Hematopoietic multipotent progenitor cell treated with erythropoietin and hydrocortisone succinate and interleukin-3 and kit ligand, for 6 days (in vitro differentiated cells): Measurements from ENCODE around the gene SPAM1.
"Not testable (repeated sequence)": the region's sequence is repeated elsewhere in the genome, so short reads cannot be mapped to it uniquely, and the experiment has no call there.

Experiments used
- DNase-seq: peaks from one replicate; pipeline ENCODE4 v3.0.0-alpha.2; 2015

Gene SPAM1, protein sequence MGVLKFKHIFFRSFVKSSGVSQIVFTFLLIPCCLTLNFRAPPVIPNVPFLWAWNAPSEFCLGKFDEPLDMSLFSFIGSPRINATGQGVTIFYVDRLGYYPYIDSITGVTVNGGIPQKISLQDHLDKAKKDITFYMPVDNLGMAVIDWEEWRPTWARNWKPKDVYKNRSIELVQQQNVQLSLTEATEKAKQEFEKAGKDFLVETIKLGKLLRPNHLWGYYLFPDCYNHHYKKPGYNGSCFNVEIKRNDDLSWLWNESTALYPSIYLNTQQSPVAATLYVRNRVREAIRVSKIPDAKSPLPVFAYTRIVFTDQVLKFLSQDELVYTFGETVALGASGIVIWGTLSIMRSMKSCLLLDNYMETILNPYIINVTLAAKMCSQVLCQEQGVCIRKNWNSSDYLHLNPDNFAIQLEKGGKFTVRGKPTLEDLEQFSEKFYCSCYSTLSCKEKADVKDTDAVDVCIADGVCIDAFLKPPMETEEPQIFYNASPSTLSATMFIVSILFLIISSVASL

DNA sequence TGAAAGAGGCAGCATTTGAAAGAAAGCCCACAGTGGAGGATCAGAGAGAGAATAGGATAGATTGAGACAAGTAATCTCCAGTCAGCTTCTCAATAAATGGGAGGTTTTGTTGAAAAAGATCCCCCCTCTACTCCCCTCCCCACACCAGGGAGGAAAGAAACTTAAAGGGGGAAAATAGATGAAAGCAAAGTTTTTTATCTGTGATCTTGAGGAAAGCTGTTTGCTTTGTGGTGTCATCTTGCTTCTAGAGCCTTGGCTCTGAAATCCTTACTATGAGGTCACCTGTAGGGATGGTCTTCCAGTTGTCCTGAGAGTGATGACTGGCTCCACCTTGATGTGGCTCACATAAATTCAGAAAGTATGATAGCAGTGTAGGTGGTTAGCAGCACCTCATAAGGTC is at the start of gene SPAM1:
TSS of gene SPAM1 (plus strand) at position 301 of the 400 bp plus-strand sequence. CDS start 28,330 bp downstream, outside the sequence.
- DNase-seq = no peak

DNA sequence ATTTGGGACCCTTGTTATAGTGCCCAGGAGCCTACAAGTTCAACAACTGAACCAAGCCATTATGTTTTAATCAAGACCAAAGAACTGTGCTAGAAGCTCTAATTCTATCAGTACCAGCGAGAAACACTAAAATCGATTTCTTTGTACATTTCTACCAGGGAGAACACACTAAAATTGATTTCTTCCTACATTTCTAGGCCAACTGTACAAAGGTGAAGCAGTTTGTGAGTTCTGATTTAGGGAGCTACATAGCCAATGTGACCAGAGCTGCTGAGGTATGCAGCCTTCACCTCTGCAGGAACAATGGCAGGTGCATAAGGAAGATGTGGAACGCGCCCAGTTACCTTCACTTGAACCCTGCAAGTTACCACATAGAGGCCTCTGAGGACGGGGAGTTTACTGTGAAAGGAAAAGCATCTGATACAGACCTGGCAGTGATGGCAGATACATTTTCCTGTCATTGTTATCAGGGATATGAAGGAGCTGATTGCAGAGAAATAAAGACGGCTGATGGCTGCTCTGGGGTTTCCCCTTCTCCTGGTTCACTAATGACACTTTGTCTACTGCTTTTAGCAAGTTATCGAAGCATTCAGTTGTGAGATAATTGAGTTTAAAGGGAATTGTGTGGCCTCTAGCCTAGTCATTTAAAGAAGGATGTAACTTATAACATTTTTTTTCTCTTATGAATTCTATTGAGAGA is 48.3 kb upstream of the SPAM1 start:
- no peak for DNase-seq

DNA sequence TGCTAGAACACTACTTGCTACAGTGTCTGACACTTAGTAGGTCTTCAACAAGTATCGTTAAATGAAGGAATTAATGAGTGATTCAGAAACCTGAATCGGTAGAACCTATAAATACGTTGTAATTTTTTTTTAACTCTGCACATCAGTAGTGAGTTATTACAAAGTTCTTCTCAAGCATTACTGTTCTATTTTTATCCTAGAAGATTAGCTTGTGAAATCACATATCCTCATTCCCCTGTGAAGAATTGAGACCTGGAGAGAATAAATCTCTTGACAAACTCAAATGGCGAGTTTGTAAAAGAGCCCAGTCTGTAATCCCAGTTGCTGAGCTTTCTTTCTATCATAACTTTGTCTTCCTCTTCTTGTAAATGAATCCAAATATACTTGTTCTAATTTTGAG is 45.4 kb upstream of the SPAM1 start:
- DNase-seq = no peak

DNA sequence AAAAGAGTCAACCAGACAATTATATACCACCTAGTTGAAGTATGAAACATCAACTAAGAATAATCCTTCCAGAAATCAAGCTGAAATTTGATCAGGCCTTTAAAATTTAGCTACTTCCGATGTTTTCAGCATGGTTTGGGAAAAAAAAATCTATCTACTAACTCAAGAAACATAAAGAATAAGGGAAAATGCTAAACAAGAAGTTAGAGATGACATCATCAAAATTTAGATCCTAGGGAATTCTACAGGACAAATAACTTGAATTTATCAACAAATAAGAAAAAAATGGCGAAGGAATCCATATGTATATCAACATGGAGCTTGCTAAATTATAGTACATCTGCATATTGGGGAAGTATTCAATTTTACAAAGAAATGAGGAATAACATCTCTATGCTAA is 43.7 kb upstream of the SPAM1 start:
- DNase-seq = no peak

DNA sequence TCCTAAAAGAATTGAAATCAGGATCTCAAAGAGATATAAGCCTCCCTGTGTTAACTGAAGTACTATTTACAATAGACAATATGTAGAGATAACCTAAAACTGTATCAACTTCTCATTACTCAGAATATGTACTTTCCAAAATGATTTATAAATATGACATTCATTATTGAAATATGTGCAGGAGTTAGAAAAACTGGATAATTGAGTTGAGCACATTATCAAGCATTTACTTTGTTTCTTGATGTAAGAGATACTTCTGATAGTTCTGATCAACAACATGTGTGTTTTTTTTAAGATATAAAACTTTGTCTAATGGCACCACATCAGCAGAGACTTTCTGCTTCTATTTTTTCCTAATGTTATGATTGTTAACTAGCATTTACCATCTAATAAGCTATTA is 41.9 kb upstream of the SPAM1 start:
- DNase-seq = no peak

DNA sequence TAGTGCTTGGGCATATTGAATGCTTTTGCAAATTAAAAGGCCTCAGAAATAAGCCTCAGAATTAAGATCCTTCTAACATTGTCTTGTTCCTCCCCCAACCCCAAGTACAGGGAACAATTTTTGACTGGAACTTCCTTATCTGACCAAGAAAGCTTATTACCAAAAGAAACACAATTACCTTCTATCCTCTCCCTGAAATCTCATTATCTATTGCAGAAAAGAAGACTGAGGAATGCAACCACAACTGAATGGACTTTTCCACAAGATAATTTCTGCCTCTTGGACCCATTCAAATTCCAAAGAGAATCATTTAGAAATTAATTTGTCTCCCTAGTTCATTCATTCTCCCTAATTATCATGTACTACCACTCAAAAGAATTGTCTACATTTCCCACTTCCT is 36.8 kb upstream of the SPAM1 start:
- no peak for DNase-seq

DNA sequence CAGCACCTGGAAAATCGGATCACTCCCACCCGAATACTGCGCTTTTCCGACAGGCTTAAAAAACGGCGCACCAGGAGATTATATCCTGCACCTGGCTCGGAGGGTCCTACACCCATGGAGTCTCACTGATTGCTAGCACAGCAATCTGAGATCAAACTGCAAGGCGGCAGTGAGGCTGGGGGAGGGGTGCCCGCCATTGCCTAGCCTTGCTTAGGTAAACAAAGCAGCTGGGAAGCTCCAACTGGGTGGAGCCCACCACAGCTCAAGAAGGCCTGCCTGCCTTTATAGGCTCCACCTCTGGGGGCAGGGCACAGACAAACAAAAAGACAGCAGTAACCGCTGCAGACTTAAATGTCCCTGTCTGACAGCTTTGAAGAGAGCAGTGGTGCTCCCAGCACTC is 30.3 kb upstream of the SPAM1 start:
- DNase-seq = not testable (repeated sequence)

DNA sequence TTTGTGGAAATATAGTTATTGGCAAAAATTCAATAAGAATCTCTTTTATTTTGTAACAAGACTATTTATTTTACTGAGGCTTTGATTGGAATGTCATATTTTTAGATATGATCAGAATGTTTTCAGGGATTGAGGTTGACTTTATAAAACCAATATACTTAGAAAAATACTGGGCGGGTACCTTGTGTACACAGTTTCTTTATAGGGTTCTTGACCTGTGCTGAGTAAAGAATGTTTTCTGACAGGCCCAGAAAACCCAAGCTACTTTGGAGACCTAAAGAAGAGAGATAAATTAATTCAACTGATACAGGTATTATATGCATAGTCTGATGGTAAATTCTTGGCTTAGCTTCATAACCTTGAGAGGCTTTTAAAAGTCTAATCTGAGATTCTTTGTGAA is 23.9 kb upstream of the SPAM1 start:
- DNase-seq = no peak

DNA sequence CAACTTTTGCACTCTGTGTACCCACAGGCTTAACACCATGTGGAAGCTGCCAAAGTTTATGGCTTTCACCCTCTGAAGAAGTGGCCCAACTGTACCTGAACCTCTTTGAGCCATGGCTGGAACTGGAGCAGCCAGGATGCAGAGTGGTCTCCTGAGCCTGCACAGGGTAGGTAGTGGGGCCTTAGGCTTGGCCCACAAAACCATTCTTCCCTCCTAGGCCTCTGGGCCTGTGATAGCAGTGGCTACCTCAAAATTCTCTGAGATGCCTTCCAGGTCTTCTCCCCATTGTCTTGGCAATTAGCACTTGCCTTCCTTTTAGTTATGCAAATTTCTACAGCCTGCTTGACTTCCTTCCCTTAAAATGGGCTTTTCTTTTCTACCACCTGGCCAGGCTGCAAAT is 19.3 kb upstream of the SPAM1 start:
- DNase-seq = no peak

DNA sequence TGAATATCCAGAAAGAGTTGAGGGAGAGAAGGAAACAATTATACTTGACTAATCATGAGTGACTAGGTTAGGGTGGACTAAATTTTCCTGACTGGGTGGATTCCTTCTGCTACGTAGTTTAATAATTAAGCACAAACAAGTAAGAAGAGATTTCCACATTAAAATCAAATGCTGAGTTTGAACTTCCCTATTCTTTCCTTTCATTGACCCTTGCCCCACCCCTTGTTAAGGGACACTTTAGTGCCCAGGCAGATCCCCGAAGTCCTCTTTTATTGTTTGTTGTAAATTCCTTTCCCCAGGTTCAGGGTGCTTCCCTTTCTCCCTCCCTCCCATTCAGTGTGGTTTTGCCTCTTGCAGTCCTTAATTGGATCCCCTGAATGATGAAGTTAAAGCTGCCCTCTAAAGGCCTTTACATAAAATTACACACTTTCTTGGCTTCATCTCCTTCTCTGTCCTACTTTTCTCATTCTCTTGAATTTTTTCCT is 8.8 kb upstream of the SPAM1 start:
- DNase-seq = peak; percentile 23

DNA sequence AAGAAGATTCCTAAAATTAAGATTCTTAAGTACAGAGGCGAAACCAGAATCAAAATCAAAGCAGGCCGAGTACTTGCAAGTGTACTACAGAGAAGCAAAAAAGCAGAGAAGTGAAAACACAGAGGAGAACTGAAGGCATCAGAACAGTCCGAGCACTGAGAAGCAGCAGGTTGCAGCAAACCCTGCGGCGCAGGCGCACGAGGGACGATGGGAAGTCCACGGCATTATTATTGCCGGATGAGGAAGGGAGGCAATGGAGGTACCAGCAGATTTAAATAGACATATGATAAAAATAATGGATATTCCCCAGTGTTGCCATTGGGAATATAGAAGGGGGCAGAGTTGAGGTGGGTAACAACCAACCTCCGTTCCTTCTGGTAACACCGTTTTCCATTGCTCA is 7.2 kb upstream of the SPAM1 start:
- DNase-seq = no peak

DNA sequence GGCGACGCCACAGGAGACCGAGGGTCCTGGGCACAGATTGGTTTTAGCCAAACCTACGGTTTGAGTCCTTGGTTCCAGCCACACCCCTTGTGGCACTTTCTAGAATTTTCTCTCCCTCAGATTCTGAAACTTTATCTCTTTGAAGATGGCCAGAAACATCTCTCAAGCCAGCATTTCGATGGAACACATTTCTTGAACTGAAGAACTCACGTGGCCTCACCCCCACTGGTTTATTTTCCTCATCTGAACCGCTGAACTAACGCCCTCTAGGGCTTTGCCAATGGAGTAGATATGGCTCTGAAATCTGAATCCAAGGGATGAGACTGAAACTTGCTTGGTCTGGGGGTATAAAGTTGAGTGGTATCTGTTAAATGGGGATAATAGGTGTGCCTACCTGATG is 6.7 kb upstream of the SPAM1 start:
- DNase-seq = no peak

DNA sequence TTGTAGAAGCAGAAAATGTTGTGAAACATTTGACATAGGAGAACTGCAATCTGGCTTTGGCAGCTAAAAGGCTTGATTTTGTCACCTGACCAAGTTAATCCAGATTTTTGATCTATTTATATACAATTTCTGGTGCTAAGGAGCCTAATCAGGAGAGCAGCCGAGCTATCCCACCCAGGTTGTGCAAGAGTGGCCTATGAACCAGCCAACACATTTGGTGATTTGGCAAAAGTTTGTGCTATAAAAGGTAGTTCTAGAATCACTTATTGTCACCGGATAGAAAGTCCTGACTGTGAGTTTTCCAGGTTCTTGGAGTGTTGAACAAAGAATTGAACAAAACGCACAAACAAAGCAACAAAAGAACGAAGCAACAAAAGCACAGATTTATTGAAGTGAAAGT is 1.4 kb upstream of the SPAM1 start:
- DNase-seq = no peak

DNA sequence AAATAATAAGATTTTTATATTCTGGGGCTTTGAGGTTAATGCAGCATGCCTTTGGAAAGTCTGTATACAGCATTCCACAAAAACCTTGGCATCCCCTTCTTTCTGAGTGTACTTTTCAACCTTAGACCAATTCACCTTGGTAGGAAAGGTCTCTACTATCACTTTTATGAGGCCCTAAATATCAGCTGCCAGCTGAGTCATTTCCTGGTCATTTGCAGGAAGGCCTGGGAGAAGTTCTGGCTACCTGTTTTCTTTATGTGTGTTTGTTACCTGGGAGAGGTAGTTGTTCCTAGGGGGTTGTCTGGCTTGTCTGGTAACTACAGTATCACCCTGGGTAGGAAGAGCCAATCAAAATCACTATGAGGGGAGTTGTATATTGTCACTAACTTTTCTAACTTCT is 4.1 kb downstream of the SPAM1 start:
- no peak for DNase-seq

DNA sequence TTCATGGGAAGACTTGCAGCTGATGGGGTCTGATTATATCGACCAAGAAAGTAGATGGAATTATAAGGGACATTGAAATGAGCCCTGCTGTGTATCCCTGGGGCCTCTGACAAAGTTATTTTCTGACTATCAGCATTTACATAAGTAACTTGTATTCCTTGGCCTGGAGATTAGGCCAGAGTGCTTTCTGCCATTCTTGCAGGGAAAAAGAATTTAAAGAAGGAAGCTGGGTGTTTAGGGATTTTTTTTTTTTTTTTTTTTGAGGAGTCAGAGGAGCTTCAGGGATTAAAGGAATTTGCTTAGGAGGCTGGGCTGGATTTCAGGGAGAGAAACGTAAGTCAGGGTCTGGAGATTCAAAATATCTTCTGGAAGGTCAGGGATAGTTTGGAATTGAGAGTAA is 4.6 kb downstream of the SPAM1 start:
- DNase-seq = no peak

DNA sequence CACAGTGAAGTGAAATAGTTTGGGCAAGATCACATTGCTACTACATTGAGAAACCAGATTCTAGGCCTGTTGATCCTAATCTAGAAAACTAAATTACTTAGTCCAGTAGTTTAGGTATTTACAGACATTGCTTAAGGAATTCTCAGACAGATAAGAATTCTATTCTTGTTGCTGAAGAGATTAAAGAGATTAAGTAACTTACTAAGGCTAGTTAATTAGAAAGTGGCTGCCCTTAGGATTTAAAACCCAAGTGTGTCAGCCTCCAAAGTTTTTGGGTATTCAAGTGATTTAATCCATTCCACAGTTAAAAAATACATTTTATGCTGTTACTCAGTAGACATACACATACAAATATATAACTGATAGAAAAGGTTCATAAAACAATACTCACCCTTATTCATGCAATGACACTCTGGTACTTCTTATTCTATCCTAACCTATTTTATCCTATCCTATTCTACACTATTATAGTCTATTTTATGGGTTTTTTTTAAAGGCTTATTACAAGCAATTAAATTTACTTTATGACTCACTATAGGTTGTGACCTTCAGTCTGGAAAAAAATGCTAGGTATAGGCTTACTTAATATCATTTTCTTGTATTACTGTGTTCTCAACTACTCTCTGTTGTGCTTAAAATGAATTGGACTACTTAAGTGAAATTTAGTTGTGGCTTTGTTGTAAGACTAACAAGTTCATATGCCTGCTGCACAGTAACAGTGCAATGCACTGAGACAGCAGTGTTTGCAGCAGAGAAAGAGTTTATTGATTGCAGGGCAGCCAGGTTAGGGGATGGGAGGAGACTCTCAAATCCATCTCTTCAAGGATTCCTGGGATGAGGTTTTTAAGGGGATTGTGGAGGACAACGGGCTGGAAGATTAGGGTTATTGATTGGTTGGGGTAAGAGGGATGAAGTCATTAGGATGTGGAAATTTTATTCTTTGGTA is 10.7 kb downstream of the SPAM1 start:
- no peak for DNase-seq

DNA sequence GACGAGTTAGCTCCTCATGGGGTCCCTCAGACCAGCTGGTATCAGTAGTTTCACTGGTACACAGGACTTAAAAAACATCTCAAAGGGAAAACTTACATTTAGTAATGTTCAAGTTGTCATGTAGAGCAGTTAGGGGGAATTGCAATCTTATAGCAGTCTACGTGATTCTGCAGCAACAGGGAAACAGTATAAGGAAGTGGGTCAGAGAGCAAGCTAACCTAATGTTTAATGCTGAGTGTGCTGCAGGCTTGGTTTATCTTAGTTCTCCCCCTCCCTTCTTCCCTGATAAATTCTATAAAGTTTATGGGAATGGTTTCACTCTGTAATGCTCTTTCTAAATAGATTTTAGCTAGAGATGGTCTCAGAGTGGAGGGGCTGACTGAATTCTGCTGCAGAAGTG is 11.3 kb downstream of the SPAM1 start:
- no peak for DNase-seq

DNA sequence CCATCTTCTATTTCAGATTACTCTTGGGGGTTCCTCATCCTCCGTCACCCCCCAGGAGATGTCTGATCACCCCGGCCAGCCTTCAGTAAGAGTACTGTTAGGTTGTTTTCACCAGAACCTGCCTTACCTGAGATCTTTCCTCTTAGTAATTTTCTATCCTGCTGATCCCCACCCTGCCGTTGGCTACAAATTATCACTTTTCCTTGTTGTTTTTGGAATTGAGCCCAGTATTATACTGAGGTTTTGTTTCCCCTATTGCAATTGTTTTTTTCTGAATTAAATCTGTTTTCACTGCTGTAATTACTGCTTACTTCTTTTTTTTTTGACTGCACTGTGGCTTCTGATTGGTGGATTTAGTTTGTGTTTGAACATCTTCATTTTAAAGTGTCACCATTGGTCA is 14.7 kb downstream of the SPAM1 start:
- DNase-seq = no peak

DNA sequence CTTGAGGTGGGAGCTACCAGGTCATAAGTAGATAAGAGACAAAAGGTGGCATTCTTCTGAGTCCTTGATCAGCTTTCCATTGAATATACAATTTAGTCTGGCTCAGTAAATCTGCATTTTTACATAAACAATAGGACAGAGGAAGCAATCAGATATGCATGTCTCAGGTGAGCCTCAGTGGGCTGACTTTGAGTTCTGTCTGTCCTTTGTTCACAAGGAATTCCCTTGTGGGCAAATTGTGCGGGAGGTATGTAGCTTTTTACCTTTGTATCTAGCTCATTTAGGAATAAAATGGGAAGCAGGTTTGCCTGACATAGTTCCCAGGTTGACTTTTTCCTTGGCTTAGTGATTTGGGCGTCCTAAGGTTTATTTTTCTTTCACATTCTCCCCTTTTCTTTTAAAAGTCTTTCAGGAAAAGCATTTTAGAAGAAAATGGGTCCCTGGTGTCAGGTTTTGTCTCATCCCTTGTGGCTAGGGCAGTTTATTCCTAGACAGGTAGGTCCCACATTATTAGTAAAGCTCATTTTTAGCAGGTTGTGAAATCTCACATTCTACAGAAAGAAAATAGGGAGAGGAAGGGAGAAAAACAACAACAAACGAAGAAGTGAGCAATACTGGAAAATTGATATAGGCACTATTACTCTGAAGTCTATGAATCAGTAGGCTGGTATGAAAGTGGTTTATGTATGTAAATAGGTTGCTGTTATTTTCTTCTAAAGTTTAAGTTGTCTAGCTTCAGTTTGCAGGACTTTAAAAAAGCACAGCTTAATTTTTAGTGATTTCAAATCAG is 16.5 kb downstream of the SPAM1 start:
- no peak for DNase-seq

DNA sequence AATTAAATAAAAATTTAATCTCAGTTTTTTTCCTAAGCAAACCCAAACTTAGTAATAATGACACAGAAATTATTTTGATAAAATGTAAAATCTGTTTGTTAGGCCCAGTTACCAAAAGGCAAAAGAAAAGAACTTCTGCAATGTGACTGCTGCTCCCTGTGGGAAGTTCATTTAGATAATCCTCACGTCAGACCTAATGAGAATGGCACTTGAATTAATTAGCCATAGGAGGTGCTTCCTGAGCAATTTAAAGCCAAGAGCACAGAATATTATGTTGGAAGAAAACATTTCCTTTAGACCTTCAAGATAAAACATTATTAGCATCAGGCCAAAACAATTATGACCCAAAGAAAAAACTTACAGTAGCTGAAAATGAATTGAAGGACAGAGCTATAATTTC is 19.4 kb downstream of the SPAM1 start:
- no peak for DNase-seq

DNA sequence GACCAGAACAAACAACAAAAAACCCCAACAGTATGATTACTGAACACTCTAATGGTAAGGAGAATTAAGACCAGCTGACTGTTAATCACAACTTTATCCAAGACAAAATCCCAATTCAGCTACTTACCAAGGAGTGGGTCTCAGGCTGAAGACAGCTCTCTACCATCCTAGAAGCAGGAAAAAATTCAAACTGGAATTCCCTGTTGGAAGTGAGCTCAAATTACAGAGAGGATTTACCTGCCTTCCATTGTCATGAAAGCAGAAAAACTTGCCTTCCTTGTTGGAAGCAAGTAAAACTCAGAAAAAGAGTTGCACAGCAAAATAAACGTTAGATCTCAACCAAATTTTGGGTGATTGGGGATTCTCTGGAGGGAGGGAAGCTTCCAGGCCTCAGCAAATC is 20.9 kb downstream of the SPAM1 start:
- DNase-seq = no peak

DNA sequence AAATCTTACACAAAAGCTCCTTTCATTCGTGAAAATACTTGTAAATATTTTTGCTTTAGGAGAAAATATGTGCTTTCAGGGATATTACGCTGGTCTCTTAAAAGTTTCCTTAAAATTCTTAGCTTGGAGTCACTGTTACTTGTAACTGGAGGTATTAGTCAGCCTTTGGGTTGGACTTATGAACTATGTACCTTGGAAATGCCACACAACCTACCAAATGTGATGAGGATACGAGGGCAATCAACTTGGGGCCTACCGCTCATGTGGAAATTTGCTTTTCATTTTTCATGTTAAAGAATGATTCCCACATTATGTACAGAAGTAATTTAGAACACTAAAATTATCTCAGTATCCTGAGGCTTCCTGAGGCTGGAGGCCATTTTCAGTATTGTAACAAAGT is 23.1 kb downstream of the SPAM1 start:
- DNase-seq = no peak
